ENCODE results near the gene SLC35E1. TPM values are rescaled to one million over a fixed set of nuclear protein-coding genes. Genes with fewer than 3 reads are reported as not detected.

The SLC35E1 gene
- total RNA-seq, 3 donors from 2014 or later: 48.1 to 48.5 (median 48.1) TPM

GRCh38 chr19:16581145-16581970 lies 9.1 kb upstream of the SLC35E1 start:
- Mint-ChIP-seq H3K27me3 (ENCODE audit: low read depth) (no peaks in the 10 kb centered on the region), H3K9me3 (no peaks in the 10 kb centered on the region), H3K4me1 (ENCODE audit: low read depth) (peaks cover 59% of the 10 kb centered on the region), H3K4me3 (no peak overlapping the region), H3K36me3 (ENCODE audit: insufficient read depth) (peaks cover 13% of the 10 kb centered on the region)
- ATAC-seq (no peak), DNase-seq (no peak)

- H3K36me3 Mint-ChIP-seq (ENCODE audit: insufficient read depth): peaks cover 17% of the 10 kb centered on the region
- H3K9me3 Mint-ChIP-seq: no peaks in the 10 kb centered on the region
- H3K27me3 Mint-ChIP-seq (ENCODE audit: low read depth): no peaks in the 10 kb centered on the region
- DNase-seq (no peak), ATAC-seq (no peak)
- no peak overlapping the region for H3K4me3 Mint-ChIP-seq
- H3K4me1 Mint-ChIP-seq (ENCODE audit: low read depth): peaks cover 49% of the 10 kb centered on the region
Observed at GRCh38 chr19:16579381-16579780, 7.2 kb upstream of the SLC35E1 start.

GRCh38 chr19:16577531-16577985 lies 5.3 kb upstream of the SLC35E1 start:
- DNase-seq (no peak), ATAC-seq (no peak)
- H3K4me3 Mint-ChIP-seq: no peak overlapping the region
- H3K36me3 Mint-ChIP-seq (ENCODE audit: insufficient read depth): peaks cover 17% of the 10 kb centered on the region
- H3K9me3 Mint-ChIP-seq: no peaks in the 10 kb centered on the region
- H3K4me1 Mint-ChIP-seq (ENCODE audit: low read depth): peaks cover 43% of the 10 kb centered on the region
- H3K27me3 Mint-ChIP-seq (ENCODE audit: low read depth): no peaks in the 10 kb centered on the region

GRCh38 chr19:16576690-16577530 lies 4.7 kb upstream of the SLC35E1 start:
- DNase-seq: no peak
- H3K27me3 Mint-ChIP-seq (ENCODE audit: low read depth): no peaks in the 10 kb centered on the region
- H3K36me3 Mint-ChIP-seq (ENCODE audit: insufficient read depth): peaks cover 19% of the 10 kb centered on the region
- no peaks in the 10 kb centered on the region for H3K9me3 Mint-ChIP-seq
- no peak for ATAC-seq
- no peak overlapping the region for H3K4me3 Mint-ChIP-seq
- H3K4me1 Mint-ChIP-seq (ENCODE audit: low read depth): peaks cover 43% of the 10 kb centered on the region

- H3K4me1 Mint-ChIP-seq (ENCODE audit: low read depth): peaks cover 46% of the 10 kb centered on the region
- ATAC-seq: no peak
- no peaks in the 10 kb centered on the region for H3K27me3 Mint-ChIP-seq (ENCODE audit: low read depth)
- no peaks in the 10 kb centered on the region for H3K9me3 Mint-ChIP-seq
- H3K36me3 Mint-ChIP-seq (ENCODE audit: insufficient read depth): peaks cover 19% of the 10 kb centered on the region
- no peak for DNase-seq
- no peak overlapping the region for H3K4me3 Mint-ChIP-seq
Observed at GRCh38 chr19:16575861-16576689, 3.9 kb upstream of the SLC35E1 start.

- H3K4me3 Mint-ChIP-seq: no peak overlapping the region
- H3K36me3 Mint-ChIP-seq (ENCODE audit: insufficient read depth): peaks cover 17% of the 10 kb centered on the region
- peaks cover 47% of the 10 kb centered on the region for H3K4me1 Mint-ChIP-seq (ENCODE audit: low read depth)
- DNase-seq (no peak), ATAC-seq (no peak)
- no peaks in the 10 kb centered on the region for H3K9me3 Mint-ChIP-seq
- no peaks in the 10 kb centered on the region for H3K27me3 Mint-ChIP-seq (ENCODE audit: low read depth)
Observed at GRCh38 chr19:16575282-16575681, 3.1 kb upstream of the SLC35E1 start.

- DNase-seq (no peak), ATAC-seq (no peak)
- no peaks in the 10 kb centered on the region for H3K27me3 Mint-ChIP-seq (ENCODE audit: low read depth)
- H3K9me3 Mint-ChIP-seq: no peaks in the 10 kb centered on the region
- H3K36me3 Mint-ChIP-seq (ENCODE audit: insufficient read depth): peaks cover 19% of the 10 kb centered on the region
- H3K4me1 Mint-ChIP-seq (ENCODE audit: low read depth): peaks cover 45% of the 10 kb centered on the region
- peak overlapping the region; percentile 99 for H3K4me3 Mint-ChIP-seq
Observed at GRCh38 chr19:16573925-16574324, 1.7 kb upstream of the SLC35E1 start.

- H3K27me3 Mint-ChIP-seq (ENCODE audit: low read depth): no peaks in the 10 kb centered on the region
- H3K4me3 Mint-ChIP-seq: peak overlapping the region; percentile 99
- peaks cover 45% of the 10 kb centered on the region for H3K4me1 Mint-ChIP-seq (ENCODE audit: low read depth)
- H3K36me3 Mint-ChIP-seq (ENCODE audit: insufficient read depth): peaks cover 16% of the 10 kb centered on the region
- H3K9me3 Mint-ChIP-seq: no peaks in the 10 kb centered on the region
- DNase-seq (no peak), ATAC-seq (no peak)
Observed at GRCh38 chr19:16573296-16573695, 1.1 kb upstream of the SLC35E1 start.

- H3K36me3 Mint-ChIP-seq (ENCODE audit: insufficient read depth): peaks cover 16% of the 10 kb centered on the region
- H3K27me3 Mint-ChIP-seq (ENCODE audit: low read depth): no peaks in the 10 kb centered on the region
- H3K4me1 Mint-ChIP-seq (ENCODE audit: low read depth): peaks cover 49% of the 10 kb centered on the region
- peak overlapping the region; percentile 86 for H3K4me3 Mint-ChIP-seq
- H3K9me3 Mint-ChIP-seq: no peaks in the 10 kb centered on the region
- no peak for DNase-seq
- ATAC-seq: peak; percentile 53 to 56
Observed at GRCh38 chr19:16571822-16572331, 338 bp downstream of the SLC35E1 start.

- Mint-ChIP-seq H3K9me3 (no peaks in the 10 kb centered on the region), H3K27me3 (ENCODE audit: low read depth) (no peaks in the 10 kb centered on the region), H3K36me3 (ENCODE audit: insufficient read depth) (peaks cover 20% of the 10 kb centered on the region), H3K4me1 (ENCODE audit: low read depth) (peaks cover 55% of the 10 kb centered on the region), H3K4me3 (peak overlapping the region; percentile 86)
- ATAC-seq (no peak), DNase-seq (no peak)
Observed at GRCh38 chr19:16571283-16571682, 932 bp downstream of the SLC35E1 start.

- H3K4me1 Mint-ChIP-seq (ENCODE audit: low read depth): peaks cover 56% of the 10 kb centered on the region
- no peak for DNase-seq
- H3K36me3 Mint-ChIP-seq (ENCODE audit: insufficient read depth): peaks cover 21% of the 10 kb centered on the region
- no peaks in the 10 kb centered on the region for H3K9me3 Mint-ChIP-seq
- ATAC-seq: no peak
- H3K4me3 Mint-ChIP-seq: peak overlapping the region; percentile 38
- H3K27me3 Mint-ChIP-seq (ENCODE audit: low read depth): no peaks in the 10 kb centered on the region
Observed at GRCh38 chr19:16569609-16570320, 2.5 kb downstream of the SLC35E1 start.

GRCh38 chr19:16566702-16567101 lies 5.5 kb downstream of the SLC35E1 start:
- no peaks in the 10 kb centered on the region for H3K9me3 Mint-ChIP-seq
- H3K36me3 Mint-ChIP-seq (ENCODE audit: insufficient read depth): peaks cover 29% of the 10 kb centered on the region
- H3K4me3 Mint-ChIP-seq: peak overlapping the region; percentile 69
- H3K4me1 Mint-ChIP-seq (ENCODE audit: low read depth): peaks cover 40% of the 10 kb centered on the region
- no peak for ATAC-seq
- DNase-seq: no peak
- no peaks in the 10 kb centered on the region for H3K27me3 Mint-ChIP-seq (ENCODE audit: low read depth)

- ATAC-seq: peak; percentile 90 to 97
- Mint-ChIP-seq H3K4me1 (ENCODE audit: low read depth) (peaks cover 34% of the 10 kb centered on the region), H3K36me3 (ENCODE audit: insufficient read depth) (peaks cover 34% of the 10 kb centered on the region)
Observed at GRCh38 chr19:16566161-16566560, 6.1 kb downstream of the SLC35E1 start.

More at GRCh38 chr19:16566161-16566560, 6.1 kb downstream of the SLC35E1 start:
- H3K27me3 Mint-ChIP-seq (ENCODE audit: low read depth): no peaks in the 10 kb centered on the region
- H3K4me3 Mint-ChIP-seq: peak overlapping the region; percentile 69
- peak; percentile 65 for DNase-seq
- H3K9me3 Mint-ChIP-seq: no peaks in the 10 kb centered on the region

Measured in activated T-cell treated with anti-CD3 and anti-CD28 coated beads, Interleukin-2, amount 50 U/mL, for 4 hours (primary cell).